ENCODE data around the gene CLEC4D. TPM values are rescaled to one million over a fixed set of nuclear protein-coding genes. Genes with fewer than 3 reads are reported as not detected.

Gene CLEC4D
- total RNA-seq, 1 experiment from 2014 or later, result not detected

DNA sequence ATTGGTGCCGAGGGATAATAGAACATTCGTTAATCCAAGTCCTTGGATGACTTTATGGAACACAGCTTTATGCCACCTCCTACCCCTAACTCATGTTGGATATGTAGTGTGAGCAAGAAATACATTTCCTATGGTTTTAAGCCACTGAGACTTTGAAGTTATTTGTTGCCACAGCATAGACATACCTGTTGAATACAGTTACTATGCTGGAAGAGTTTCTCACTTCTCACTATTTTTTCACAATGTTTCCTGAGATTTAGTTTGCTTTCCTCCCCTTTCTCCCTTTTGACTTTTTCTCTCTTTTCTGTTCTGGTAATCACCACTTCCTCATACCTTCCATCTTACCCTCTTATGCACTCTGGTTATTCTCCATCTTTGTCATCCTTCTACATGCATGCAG is 34.9 kb downstream of the CLEC4D start:
- DNase-seq (ENCODE audit: low read depth, low spot score) (no peak), ATAC-seq (no peak)
- ChIA-PET CTCF (no interaction called here), POLR2A (no interaction called here)
- no peaks in the 10 kb centered on the region for H3K9me3 ChIP-seq (ENCODE audit: control insufficient read depth, insufficient read depth, low read depth, low read length)
- in situ Hi-C loops (cut with HindIII; ENCODE audit: low pct_unique_long_range_greater_than_20kb, low sequenced_read_pairs), result no loop called here
- no peak overlapping the region for H3K4me3 ChIP-seq (ENCODE audit: low read depth in 2 of 2, low read length in 2 of 2)
- no peaks in the 10 kb centered on the region; the same call in 1 of the 2 replicates for H3K27me3 ChIP-seq (ENCODE audit: control insufficient read depth, insufficient read depth, low read length)
- H3K4me1 ChIP-seq (ENCODE audit: control insufficient read depth, insufficient read depth, low read length), result no peaks in the 10 kb centered on the region
- BruUV-seq (replicated peaks), result no TSS peak
- H3K36me3 ChIP-seq (ENCODE audit: control insufficient read depth, insufficient read depth, low read length), result no peaks in the 10 kb centered on the region
- intact Hi-C loops (cut with micrococcal nuclease; ENCODE audit: unreplicated experiment), result loop anchor here (10.0 kb wide), 1 partner anchor 497 kb away; no protein-coding TSS in a partner anchor
- TF ChIP-seq, protein P1, sequence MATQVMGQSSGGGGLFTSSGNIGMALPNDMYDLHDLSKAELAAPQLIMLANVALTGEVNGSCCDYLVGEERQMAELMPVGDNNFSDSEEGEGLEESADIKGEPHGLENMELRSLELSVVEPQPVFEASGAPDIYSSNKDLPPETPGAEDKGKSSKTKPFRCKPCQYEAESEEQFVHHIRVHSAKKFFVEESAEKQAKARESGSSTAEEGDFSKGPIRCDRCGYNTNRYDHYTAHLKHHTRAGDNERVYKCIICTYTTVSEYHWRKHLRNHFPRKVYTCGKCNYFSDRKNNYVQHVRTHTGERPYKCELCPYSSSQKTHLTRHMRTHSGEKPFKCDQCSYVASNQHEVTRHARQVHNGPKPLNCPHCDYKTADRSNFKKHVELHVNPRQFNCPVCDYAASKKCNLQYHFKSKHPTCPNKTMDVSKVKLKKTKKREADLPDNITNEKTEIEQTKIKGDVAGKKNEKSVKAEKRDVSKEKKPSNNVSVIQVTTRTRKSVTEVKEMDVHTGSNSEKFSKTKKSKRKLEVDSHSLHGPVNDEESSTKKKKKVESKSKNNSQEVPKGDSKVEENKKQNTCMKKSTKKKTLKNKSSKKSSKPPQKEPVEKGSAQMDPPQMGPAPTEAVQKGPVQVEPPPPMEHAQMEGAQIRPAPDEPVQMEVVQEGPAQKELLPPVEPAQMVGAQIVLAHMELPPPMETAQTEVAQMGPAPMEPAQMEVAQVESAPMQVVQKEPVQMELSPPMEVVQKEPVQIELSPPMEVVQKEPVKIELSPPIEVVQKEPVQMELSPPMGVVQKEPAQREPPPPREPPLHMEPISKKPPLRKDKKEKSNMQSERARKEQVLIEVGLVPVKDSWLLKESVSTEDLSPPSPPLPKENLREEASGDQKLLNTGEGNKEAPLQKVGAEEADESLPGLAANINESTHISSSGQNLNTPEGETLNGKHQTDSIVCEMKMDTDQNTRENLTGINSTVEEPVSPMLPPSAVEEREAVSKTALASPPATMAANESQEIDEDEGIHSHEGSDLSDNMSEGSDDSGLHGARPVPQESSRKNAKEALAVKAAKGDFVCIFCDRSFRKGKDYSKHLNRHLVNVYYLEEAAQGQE (IDR thresholded peaks at IDR 0.05; ENCODE audit: insufficient read depth in 1 of 2, low read depth in 2 of 2, low read length in 1 of 2), result no peak
- TF ChIP-seq SIN3A (IDR thresholded peaks at IDR 0.05; ENCODE audit: borderline replicate concordance, insufficient read depth, low read depth, low read length) (no peak), POLR2AphosphoS5 (IDR thresholded peaks at IDR 0.05; ENCODE audit: low read depth, low read length) (no peak), TCF7L2 (IDR thresholded peaks at IDR 0.05; ENCODE audit: low read depth, low read length) (no peak)
- TF ChIP-seq, protein P2, sequence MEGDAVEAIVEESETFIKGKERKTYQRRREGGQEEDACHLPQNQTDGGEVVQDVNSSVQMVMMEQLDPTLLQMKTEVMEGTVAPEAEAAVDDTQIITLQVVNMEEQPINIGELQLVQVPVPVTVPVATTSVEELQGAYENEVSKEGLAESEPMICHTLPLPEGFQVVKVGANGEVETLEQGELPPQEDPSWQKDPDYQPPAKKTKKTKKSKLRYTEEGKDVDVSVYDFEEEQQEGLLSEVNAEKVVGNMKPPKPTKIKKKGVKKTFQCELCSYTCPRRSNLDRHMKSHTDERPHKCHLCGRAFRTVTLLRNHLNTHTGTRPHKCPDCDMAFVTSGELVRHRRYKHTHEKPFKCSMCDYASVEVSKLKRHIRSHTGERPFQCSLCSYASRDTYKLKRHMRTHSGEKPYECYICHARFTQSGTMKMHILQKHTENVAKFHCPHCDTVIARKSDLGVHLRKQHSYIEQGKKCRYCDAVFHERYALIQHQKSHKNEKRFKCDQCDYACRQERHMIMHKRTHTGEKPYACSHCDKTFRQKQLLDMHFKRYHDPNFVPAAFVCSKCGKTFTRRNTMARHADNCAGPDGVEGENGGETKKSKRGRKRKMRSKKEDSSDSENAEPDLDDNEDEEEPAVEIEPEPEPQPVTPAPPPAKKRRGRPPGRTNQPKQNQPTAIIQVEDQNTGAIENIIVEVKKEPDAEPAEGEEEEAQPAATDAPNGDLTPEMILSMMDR (IDR thresholded peaks at IDR 0.05), result no peak
- no peak overlapping the region for H3K27ac ChIP-seq (ENCODE audit: low read length)

DNA sequence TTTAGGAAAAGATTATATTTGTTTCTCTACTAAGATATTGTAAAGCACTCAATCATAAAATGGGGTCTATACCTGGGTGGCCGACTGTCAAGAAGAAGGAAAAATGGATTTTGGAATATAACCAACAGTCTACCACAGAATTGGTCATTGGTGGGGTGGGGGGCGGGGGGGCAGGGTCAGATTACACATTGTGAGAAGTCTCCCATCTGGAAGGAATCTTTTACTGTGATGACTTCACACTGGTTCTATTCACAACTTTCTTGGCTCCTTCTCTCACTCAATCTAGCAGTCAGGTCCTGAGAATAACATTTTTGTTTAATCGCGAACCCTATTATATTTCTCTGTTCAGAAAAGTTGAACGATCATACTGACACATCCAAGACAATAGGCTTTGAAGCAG is 36.1 kb downstream of the CLEC4D start:
- Histone ChIP-seq H3K27me3 (ENCODE audit: control insufficient read depth, insufficient read depth, low read length) (no peaks in the 10 kb centered on the region; the same call in 1 of the 2 replicates), H3K27ac (ENCODE audit: low read length) (no peak overlapping the region), H3K9me3 (ENCODE audit: control insufficient read depth, insufficient read depth, low read depth, low read length) (no peaks in the 10 kb centered on the region), H3K4me3 (ENCODE audit: low read depth in 2 of 2, low read length in 2 of 2) (no peak overlapping the region), H3K36me3 (ENCODE audit: control insufficient read depth, insufficient read depth, low read length) (no peaks in the 10 kb centered on the region), H3K4me1 (ENCODE audit: control insufficient read depth, insufficient read depth, low read length) (no peaks in the 10 kb centered on the region)
- ATAC-seq (no peak), DNase-seq (ENCODE audit: low read depth, low spot score) (no peak)
- TF ChIP-seq TCF7L2 (IDR thresholded peaks at IDR 0.05; ENCODE audit: low read depth, low read length) (no peak), SIN3A (IDR thresholded peaks at IDR 0.05; ENCODE audit: borderline replicate concordance, insufficient read depth, low read depth, low read length) (no peak), POLR2AphosphoS5 (IDR thresholded peaks at IDR 0.05; ENCODE audit: low read depth, low read length) (no peak)
- TF ChIP-seq, protein P2 (IDR thresholded peaks at IDR 0.05), result no peak
- TF ChIP-seq, protein P1 (IDR thresholded peaks at IDR 0.05; ENCODE audit: insufficient read depth in 1 of 2, low read depth in 2 of 2, low read length in 1 of 2), result no peak
- BruUV-seq (replicated peaks), result no TSS peak
- ChIA-PET POLR2A (no interaction called here), CTCF (no interaction called here)
- in situ Hi-C loops (cut with HindIII; ENCODE audit: low pct_unique_long_range_greater_than_20kb, low sequenced_read_pairs) (no loop called here), intact Hi-C loops (cut with micrococcal nuclease; ENCODE audit: unreplicated experiment) (loop anchor here (10.0 kb wide), 1 partner anchor 495 kb away; no protein-coding TSS in a partner anchor)

Data from Panc1 (cell line).